Right cardiac atrium (tissue), 5 donors: ENCODE measurements around the gene IRF1. TPM values are rescaled to one million over a fixed set of nuclear protein-coding genes. Genes with fewer than 3 reads are reported as not detected.
A peak's percentile ranks its signal among the peaks of the same experiment; 100 is the strongest.

Experiments used
- ATAC-seq, 2 donors: fragments of 200-7000 bp; cut with Tn5 transposase; one replicate each; pipeline versions ENCODE4 v1.8.0 to v1.9.1; 2020; ENCODE audit warnings: moderate library complexity in 2 of 2, mild to moderate bottlenecking in 1 of 2
- DNase-seq, 3 donors: peaks; one replicate each; pipeline ENCODE4 v3.0.0-alpha.2; 2020
- H3K27ac ChIP-seq: one replicate; pipeline ENCODE4 v1.5.1; 2013; ENCODE audit warnings: mild to moderate bottlenecking, low read length, control low read depth, moderate library complexity
- H3K27me3 ChIP-seq: one replicate; pipeline ENCODE4 v1.6.1; 2013; ENCODE audit not compliant: control insufficient read depth, insufficient read depth
- H3K4me1 ChIP-seq: one replicate; pipeline ENCODE4 v1.6.1; 2013; ENCODE audit warnings: low read length; ENCODE audit not compliant: control insufficient read depth, insufficient read depth
- H3K4me3 ChIP-seq: one replicate; pipeline ENCODE4 v1.5.1; 2013; ENCODE audit warnings: low read length, control low read depth
- H3K9me3 ChIP-seq: one replicate; pipeline ENCODE4 v1.6.1; 2013; ENCODE audit warnings: low read length; ENCODE audit not compliant: control insufficient read depth
- WGBS: extraction: QIAGEN DNeasy Blood & Tissue Kit; methylation state at CpG from one replicate; pipeline ENCODE4 v1.1.7; 2013; 5-methylcytosine and 5-hydroxymethylcytosine counted together
- intact Hi-C, 4 donors: fragments of 100-400 bp; cut with DNase I; formaldehyde crosslinking; loops; one replicate each; pipeline versions ENCODE4 v1.11.0 to v1.14.0; 2022 to 2023
- polyA plus RNA-seq: library from polyadenylated mRNA; stranded (reverse); fragments of 200-250 nt; gene quantifications from one replicate; pipeline ENCODE4 v1.2.3, GENCODE V29; 2013
- total RNA-seq, 4 donors: library from RNA; stranded (reverse); fragmentation: NEBNext Ultra II Directional; extraction: Animal tissue kit (Norgen Biotek cat#: 25700); gene quantifications; one replicate each; pipeline ENCODE4 v1.2.1, GENCODE V29; 2021
- donor health status: healthy with polysubstance abuse.
- donor health status: DM: no; HTN: yes; CAD: no.
- donor health status: DM: no; HTN: no; CAD: no.
- donor health status: DM: no; HTN: yes; CAD: no; lungs with severe emphysema.
- donor health status: DM: yes; HTN: yes; CAD: no.

Gene IRF1
- total and polyA plus RNA-seq, 5 donors = 9.4 to 17.9 (median 12.0) TPM

DNA sequence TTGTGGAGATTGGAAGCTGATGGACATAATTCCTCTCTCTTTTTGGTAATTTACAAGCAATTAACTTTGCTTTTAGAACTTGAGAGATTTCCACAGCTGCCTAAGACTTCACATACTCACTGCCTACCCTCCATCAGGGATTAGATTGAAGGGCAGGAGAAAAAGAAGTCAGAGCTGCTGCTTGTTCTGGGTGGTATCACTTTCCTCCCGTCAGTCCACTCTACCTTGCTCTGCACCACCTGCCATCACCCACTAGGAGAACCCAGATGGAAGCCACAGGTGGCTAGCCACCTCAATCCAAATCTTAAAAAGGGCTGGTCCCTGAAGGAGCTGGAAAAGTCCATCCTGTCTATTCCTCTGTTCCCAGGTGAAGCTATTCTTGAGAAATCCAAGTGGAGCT lies 10.5 kb downstream of the IRF1 start:
- DNase-seq (no peak), ATAC-seq (no peak)

DNA sequence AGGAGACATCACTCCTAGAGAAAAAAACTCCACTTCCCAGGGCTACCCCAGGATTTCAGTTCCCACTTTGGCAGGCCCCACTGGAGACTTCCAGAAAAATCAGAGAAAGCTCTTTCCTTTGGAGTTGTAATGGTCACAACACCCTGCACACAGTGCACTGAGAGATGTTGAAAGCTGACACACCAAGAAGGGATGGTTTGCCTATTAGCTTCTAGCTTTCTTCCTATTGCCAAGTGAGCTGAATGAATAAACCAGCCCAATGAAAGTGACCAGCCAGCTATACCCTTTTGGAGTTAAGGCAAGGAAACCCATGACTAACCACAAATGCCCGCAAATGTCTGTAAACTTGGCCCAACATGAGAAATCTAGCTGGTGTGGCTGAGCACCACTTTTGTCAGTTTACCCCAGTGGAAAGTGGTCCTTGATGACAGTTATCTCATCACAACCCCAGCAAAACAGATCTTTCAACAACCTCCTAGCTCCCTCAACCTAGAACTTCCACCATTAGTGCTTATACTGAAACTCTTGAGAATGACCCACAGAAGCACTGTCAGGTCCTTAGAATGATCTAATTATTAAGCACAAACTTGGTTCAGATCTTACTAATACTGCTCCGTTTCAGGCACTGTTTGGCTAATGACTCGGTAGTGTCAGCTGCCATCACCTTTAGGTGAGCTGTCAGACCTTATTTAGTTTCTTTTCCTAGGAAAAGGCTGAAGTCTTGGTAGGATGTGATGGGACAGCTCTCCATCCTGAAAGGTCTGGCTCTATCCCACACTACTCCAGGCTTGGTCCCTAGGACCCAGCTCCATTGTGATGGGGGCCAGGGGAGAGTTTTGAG lies 11.2 kb downstream of the IRF1 start:
- Histone ChIP-seq H3K9me3 (no peaks in the 10 kb centered on the region), H3K27me3 (no peaks in the 10 kb centered on the region), H3K27ac (no peak overlapping the region), H3K4me1 (peaks cover 35% of the 10 kb centered on the region), H3K4me3 (no peak overlapping the region)
- 86% methylated on average over 3 of the region's 3 CpGs for WGBS
- ATAC-seq = no peak
- intact Hi-C loops = loop anchor here in 1 of 4 donors (10.0 kb wide), 1 partner anchor 55 kb away; no protein-coding TSS in a partner anchor
- DNase-seq = peak in 1 of 3 donors; percentile 14

More for the DNA sequence above, 10.5 kb downstream of the IRF1 start:
- Histone ChIP-seq H3K27ac (no peak overlapping the region), H3K27me3 (no peaks in the 10 kb centered on the region), H3K9me3 (no peaks in the 10 kb centered on the region), H3K4me3 (no peak overlapping the region), H3K4me1 (peaks cover 35% of the 10 kb centered on the region)
- intact Hi-C loops = loop anchor here in 1 of 4 donors (10.0 kb wide), 1 partner anchor 55 kb away; no protein-coding TSS in a partner anchor
- 96% methylated on average over 1 of the region's 1 CpG for WGBS

GRCh38 chr5:132478366-132478871 lies 12.2 kb downstream of the IRF1 start:
- Histone ChIP-seq H3K4me3 (no peak overlapping the region), H3K9me3 (no peaks in the 10 kb centered on the region), H3K27ac (peak overlapping the region; percentile 33), H3K27me3 (no peaks in the 10 kb centered on the region), H3K4me1 (peaks cover 30% of the 10 kb centered on the region)
- intact Hi-C loops = loop anchor here in 1 of 4 donors (10.0 kb wide), 1 partner anchor 54 kb away; no protein-coding TSS in a partner anchor
- ATAC-seq (peak in 1 of 2 donors; percentile 3), DNase-seq (peak in 1 of 3 donors; percentile 46)
- 54% methylated on average over 4 of the region's 4 CpGs for WGBS

GRCh38 chr5:132477784-132478365 lies 12.7 kb downstream of the IRF1 start:
- no peak overlapping the region for H3K27ac ChIP-seq
- no peak for DNase-seq

GRCh38 chr5:132476876-132477781 lies 13.4 kb downstream of the IRF1 start:
- peak in 1 of 3 donors; percentile 68 for DNase-seq
- no peaks in the 10 kb centered on the region for H3K9me3 ChIP-seq
- peaks cover 30% of the 10 kb centered on the region for H3K4me1 ChIP-seq
- H3K4me3 ChIP-seq = no peak overlapping the region
- intact Hi-C loops = loop anchor here in 1 of 4 donors (10.0 kb wide), 1 partner anchor 52 kb away; no protein-coding TSS in a partner anchor
- 93% methylated on average over 7 of the region's 7 CpGs for WGBS
- no peaks in the 10 kb centered on the region for H3K27me3 ChIP-seq
- ATAC-seq = no peak
- H3K27ac ChIP-seq = peak overlapping the region; percentile 34

More at GRCh38 chr5:132477784-132478365, 12.7 kb downstream of the IRF1 start:
- intact Hi-C loops = loop anchor here in 1 of 4 donors (10.0 kb wide), 1 partner anchor 53 kb away; no protein-coding TSS in a partner anchor
- Histone ChIP-seq H3K4me3 (no peak overlapping the region), H3K4me1 (peaks cover 30% of the 10 kb centered on the region), H3K27me3 (no peaks in the 10 kb centered on the region), H3K9me3 (no peaks in the 10 kb centered on the region)
- 87% methylated on average over 10 of the region's 10 CpGs for WGBS
- ATAC-seq = no peak

GRCh38 chr5:132475987-132476875 lies 14.3 kb downstream of the IRF1 start:
- Histone ChIP-seq H3K4me3 (no peak overlapping the region), H3K9me3 (no peaks in the 10 kb centered on the region), H3K4me1 (peaks cover 32% of the 10 kb centered on the region), H3K27me3 (no peaks in the 10 kb centered on the region), H3K27ac (peak overlapping the region; percentile 88)
- no peak for DNase-seq
- 78% methylated on average over 8 of the region's 8 CpGs for WGBS
- ATAC-seq = peak; percentile 11 to 25
- intact Hi-C loops = loop anchor here in 1 of 4 donors (10.0 kb wide), 1 partner anchor 51 kb away; no protein-coding TSS in a partner anchor

DNA sequence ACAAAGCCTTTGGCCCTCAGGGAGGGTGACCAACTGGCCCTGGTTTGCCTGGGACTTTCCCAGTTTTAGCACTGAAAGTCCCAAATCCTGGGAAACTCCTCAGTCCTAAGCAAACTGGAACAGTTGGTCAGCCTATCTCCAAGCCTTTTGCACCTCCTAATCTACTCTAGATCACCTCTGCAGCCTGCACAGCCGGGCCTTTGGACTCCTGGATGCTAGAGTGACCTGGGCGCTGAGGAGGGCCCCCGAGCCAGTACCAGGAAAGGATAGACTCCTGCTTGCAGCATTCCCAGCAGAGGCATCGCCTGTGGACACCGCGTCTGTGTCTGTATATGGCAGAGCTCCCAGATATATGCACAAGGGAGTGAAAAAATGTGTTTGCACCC lies 15.1 kb downstream of the IRF1 start:
- DNase-seq (no peak), ATAC-seq (peak; percentile 33 to 50)
- H3K9me3 ChIP-seq = no peaks in the 10 kb centered on the region
- intact Hi-C loops = loop anchor here in 1 of 4 donors (10.0 kb wide), 1 partner anchor 51 kb away; no protein-coding TSS in a partner anchor
- H3K4me1 ChIP-seq = peaks cover 34% of the 10 kb centered on the region
- no peaks in the 10 kb centered on the region for H3K27me3 ChIP-seq
- 43% methylated on average over 6 of the region's 6 CpGs for WGBS
- H3K4me3 ChIP-seq = no peak overlapping the region
- peak overlapping the region; percentile 26 for H3K27ac ChIP-seq

DNA sequence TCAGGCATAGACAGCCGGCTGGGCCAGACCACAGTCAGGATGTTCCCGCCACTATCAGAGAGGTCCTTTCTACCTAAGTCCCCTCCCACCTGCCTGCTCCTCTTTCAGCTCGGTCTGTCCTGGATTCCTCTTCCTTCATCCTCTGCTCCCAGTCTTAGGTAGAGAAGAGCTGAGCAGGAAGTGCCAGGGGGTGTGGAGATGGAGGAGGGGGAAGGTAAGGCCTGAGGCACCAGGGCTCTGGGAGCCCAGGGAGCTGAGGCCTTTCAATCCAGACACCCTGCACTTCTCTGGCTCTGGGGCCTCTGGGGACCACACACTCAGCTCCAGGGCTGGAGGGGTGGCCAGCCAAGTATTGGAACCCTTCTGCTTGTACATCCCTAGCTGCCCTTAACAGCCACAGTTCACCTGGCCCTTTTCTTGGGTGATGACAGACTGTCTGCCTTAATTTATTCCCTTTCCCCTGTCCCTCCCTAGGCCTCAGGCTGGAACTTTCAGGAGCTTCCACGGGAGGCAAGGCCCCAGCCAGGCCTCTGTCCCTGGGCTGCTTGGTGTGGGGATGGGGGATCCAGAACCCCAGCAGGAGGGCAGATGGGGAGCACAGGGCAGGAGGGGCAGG lies 15.6 kb downstream of the IRF1 start:
- no peak for DNase-seq
- Histone ChIP-seq H3K4me3 (no peak overlapping the region), H3K27ac (peak overlapping the region; percentile 26), H3K4me1 (peaks cover 39% of the 10 kb centered on the region), H3K27me3 (no peaks in the 10 kb centered on the region), H3K9me3 (no peaks in the 10 kb centered on the region)
- intact Hi-C loops = loop anchor here in 1 of 4 donors (10.0 kb wide), 1 partner anchor 50 kb away; no protein-coding TSS in a partner anchor
- peak in 1 of 2 donors; percentile 4 for ATAC-seq
- 61% methylated on average over 4 of the region's 4 CpGs for WGBS

- ATAC-seq (no peak), DNase-seq (no peak)
- 97% methylated on average over 3 of the region's 3 CpGs for WGBS
- Histone ChIP-seq H3K4me1 (peaks cover 39% of the 10 kb centered on the region), H3K4me3 (no peak overlapping the region), H3K27ac (no peak overlapping the region), H3K27me3 (no peaks in the 10 kb centered on the region), H3K9me3 (no peaks in the 10 kb centered on the region)
- intact Hi-C loops = loop anchor here in 1 of 4 donors (10.0 kb wide), 1 partner anchor 49 kb away; no protein-coding TSS in a partner anchor
These were observed 16.3 kb downstream of the IRF1 start for GRCh38 chr5:132474131-132474723.
